H1 (cell line): ENCODE results near the gene PLLP. TPM values are rescaled to one million over a fixed set of nuclear protein-coding genes. Genes with fewer than 3 reads are reported as not detected.

Experiments
- BCL11A ChIP-seq, 2 experiments: IDR thresholded peaks; one replicate each; pipeline ENCODE4 v1.6.1; 2011; ENCODE audit warnings: low read depth in 2 of 2, low read length in 2 of 2, mild to moderate bottlenecking in 2 of 2
- CBX8 ChIP-seq: fragments of 300-800, 300-1000 bp; sonication (generic); IDR thresholded peaks from 2 replicates; pipeline ENCODE4 v1.7.1; 2016; ENCODE audit warnings: low read depth, low read length, borderline replicate concordance
- EZH2 ChIP-seq: fragments of 200-600 bp; sonication (generic); IDR thresholded peaks from 2 replicates; pipeline ENCODE4 v1.7.1; 2012; ENCODE audit warnings: low read depth, mild to moderate bottlenecking, moderate library complexity, low read length, inconsistent platforms; ENCODE audit not compliant: severe bottlenecking
- GTF2F1 ChIP-seq: IDR thresholded peaks from 2 replicates; pipeline ENCODE4 v1.6.1; 2012; ENCODE audit warnings: low read depth, low read length, improper control_type of control experiment, borderline replicate concordance
- JUND ChIP-seq: IDR thresholded peaks from 2 replicates; pipeline ENCODE4 v1.6.1; 2011; ENCODE audit warnings: mild to moderate bottlenecking, improper control_type of control experiment, low read length
- POU5F1 ChIP-seq: IDR thresholded peaks from 2 replicates; pipeline ENCODE4 v1.6.1; 2011; ENCODE audit warnings: low read depth, mild to moderate bottlenecking, low read length, moderate library complexity
- SAP30 ChIP-seq: fragments of 300-600 bp; sonication (generic); IDR thresholded peaks from 2 replicates; pipeline ENCODE4 v1.7.1; 2012; ENCODE audit warnings: low read length, moderate library complexity, mild to moderate bottlenecking, inconsistent platforms; ENCODE audit not compliant: insufficient read depth, insufficient replicate concordance
- SRF ChIP-seq: IDR thresholded peaks from 2 replicates; pipeline ENCODE4 v1.6.1; 2011; ENCODE audit warnings: mild to moderate bottlenecking, low read depth, low read length, moderate library complexity
- polyA plus RNA-seq, 7 experiments: library from polyadenylated mRNA; depleted of rRNA in 3 of 7; stranded (reverse) in 5 of 7; unstranded in 2 of 7; fragments of >200 nt in 5 of 7; fragments of 200-250 nt in 2 of 7; gene quantifications; 1 replicate in 5 of 7; 2 replicates in 1 of 7; 4 replicates in 1 of 7; pipeline versions ENCODE4 v1.2.1 to v1.2.3, GENCODE V29; 2011 to 2013; ENCODE audit warnings: missing spikeins in 2 of 7, mixed read lengths in 2 of 7
- total RNA-seq: library from RNA; stranded (reverse); fragmentation: NEBNext Ultra II Directional; extraction: Animal tissue kit (Norgen Biotek cat#: 25700); gene quantifications from 2 replicates; pipeline ENCODE4 v1.2.1, GENCODE V29; 2021

PLLP gene
- total and polyA plus RNA-seq, 2 of the 8 experiments (the other 6 are each of a cell fraction or from before 2014, with no cell fraction given) = 2.9 to 10.6 TPM

DNA sequence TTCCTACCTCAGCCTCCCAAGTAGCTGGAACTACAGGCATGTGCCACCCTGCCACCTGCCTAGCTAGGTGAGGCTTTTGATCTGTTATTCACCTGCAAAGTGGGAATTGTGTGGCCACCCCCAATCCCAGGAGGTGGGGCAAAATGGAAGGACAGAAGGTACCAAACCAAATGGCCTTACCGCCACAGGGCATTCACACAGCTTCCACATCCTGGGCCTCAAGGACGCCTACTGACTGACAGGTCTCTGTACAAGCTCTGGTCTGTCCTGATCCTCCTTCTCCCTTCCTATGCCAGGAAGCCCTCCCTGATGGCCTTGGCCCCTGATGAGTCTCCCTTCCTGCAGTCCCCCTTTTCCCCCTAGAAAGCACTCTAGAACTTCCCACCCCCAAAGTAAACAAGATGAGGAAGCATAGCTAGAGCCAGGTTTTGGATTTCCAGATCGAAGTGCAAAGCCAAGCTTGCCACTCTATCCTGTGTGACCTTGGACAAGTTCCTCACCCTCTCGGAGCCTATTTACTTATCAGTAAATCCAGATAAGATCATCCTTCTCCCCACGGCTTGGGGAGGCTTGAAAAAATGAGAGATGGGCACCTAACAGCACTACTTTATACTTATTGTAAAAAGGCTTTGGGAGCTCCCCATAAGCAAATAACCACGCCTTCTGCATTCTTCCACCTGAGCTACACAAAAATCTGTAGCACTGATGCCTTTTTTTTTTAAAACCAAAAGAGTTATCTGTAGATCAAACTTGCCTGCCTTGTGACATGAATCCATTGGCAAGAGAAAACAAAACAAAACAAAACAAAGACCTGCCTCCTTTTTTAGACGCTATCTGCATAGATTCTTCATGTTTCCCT lies 4.5 kb downstream of the PLLP start (continued):
- no peak for TF ChIP-seq BCL11A (IDR thresholded peaks at IDR 0.05; ENCODE audit: low read depth in 2 of 2, low read length in 2 of 2)
- TF ChIP-seq EZH2 = no peak
- TF ChIP-seq SAP30 = no peak
- no peak for TF ChIP-seq POU5F1
- TF ChIP-seq GTF2F1 = no peak
- TF ChIP-seq SRF = no peak
- TF ChIP-seq CBX8 = no peak
- TF ChIP-seq JUND = no peak
